MG63 (cell line): Measurements from ENCODE around the gene EFCAB7. TPM values are rescaled to one million over a fixed set of nuclear protein-coding genes. Genes with fewer than 3 reads are reported as not detected.

Source experiments
- DNase-seq: peaks from one replicate; pipeline ENCODE4 v3.0.0-alpha.2; 2020
- H3K27me3 ChIP-seq: fragments of 250-450 bp; sonication (Bioruptor Pico); 2 replicates; pipeline ENCODE4 v1.5.1; 2020; ENCODE audit warnings: mild to moderate bottlenecking, moderate library complexity
- H3K36me3 ChIP-seq: fragments of 250-450 bp; sonication (Bioruptor Pico); 2 replicates; pipeline ENCODE4 v1.5.1; 2020; ENCODE audit warnings: mild to moderate bottlenecking, moderate library complexity
- H3K4me3 ChIP-seq: fragments of 250-450 bp; sonication (Bioruptor Pico); 2 replicates; pipeline ENCODE4 v1.5.1; 2020; ENCODE audit warnings: mild to moderate bottlenecking, moderate library complexity
- H3K9me3 ChIP-seq: fragments of 250-450 bp; sonication (Bioruptor Pico); 2 replicates; pipeline ENCODE4 v1.5.1; 2020; ENCODE audit warnings: mild to moderate bottlenecking, moderate library complexity
- total RNA-seq: library from RNA; depleted of rRNA; stranded (reverse); fragments of >200 nt; shearing (Covaris generic); gene quantifications from 2 replicates; pipeline ENCODE4 v1.2.3, GENCODE V29; 2014; ENCODE audit warnings: low replicate concordance

EFCAB7 gene
- total RNA-seq, 1 experiment from 2014 or later = 2.5 TPM

DNA sequence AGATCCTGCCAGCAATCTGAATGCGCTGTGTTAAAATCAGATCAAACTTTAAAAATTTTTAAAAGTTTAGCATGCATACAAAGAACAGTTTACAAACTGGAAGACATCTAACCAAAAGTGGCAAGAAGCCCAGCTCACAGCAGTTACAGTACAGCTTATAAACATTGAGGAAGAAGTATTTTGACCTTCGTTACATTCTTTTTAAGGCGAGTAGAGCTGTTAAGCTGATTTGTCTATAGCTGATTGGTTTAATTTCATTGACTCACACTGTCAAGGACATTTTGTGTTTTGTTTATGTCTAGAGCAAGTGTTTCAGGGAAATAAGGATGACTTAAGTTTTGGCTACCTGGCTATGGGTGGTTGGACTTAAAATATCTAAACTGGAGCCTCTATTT, 66.8 kb downstream of the EFCAB7 start:
- no peaks in the 10 kb centered on the region for H3K36me3 ChIP-seq
- H3K9me3 ChIP-seq = no peaks in the 10 kb centered on the region
- H3K4me3 ChIP-seq = no peak overlapping the region
- H3K27me3 ChIP-seq = no peaks in the 10 kb centered on the region
- peak; percentile 63 for DNase-seq

DNA sequence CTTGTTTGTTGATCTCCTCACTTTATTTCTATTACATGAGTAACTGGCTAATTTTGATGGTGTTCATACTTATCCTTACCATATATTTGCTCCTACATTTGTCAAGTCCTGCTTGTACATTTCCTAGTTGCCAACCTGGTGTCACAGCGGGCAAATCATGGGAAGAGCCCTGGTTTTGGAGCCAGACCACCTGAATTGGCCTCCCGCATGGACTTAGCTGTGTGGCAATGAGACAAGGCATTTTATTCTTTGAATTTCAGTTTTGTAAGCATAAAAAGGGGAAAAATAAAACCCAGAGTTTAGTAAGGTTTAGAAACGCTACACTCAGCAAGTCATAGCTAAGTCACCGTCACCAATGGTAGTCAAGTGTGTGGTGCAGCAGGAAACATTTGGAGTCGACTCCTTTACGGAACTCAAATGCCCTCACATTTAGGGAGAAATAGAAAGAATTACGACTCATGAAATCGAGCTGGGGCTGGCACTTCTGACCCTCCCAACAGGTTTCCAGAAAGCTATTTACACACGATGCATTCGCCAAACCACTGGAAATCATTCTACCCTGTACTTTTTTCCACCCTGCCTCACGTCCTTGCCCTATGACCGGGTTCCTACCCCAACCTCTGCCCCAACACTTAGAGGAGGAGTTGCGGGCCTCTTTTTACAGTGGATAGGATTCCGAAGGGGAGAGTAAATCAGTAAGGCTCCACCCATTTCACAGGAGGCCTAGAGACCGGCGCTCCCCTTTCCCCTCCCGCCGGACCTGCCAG, 69.4 kb downstream of the EFCAB7 start:
- Histone ChIP-seq H3K27me3 (no peaks in the 10 kb centered on the region), H3K36me3 (no peaks in the 10 kb centered on the region), H3K4me3 (peak overlapping the region; percentile 82), H3K9me3 (no peaks in the 10 kb centered on the region)
- DNase-seq = no peak

DNA sequence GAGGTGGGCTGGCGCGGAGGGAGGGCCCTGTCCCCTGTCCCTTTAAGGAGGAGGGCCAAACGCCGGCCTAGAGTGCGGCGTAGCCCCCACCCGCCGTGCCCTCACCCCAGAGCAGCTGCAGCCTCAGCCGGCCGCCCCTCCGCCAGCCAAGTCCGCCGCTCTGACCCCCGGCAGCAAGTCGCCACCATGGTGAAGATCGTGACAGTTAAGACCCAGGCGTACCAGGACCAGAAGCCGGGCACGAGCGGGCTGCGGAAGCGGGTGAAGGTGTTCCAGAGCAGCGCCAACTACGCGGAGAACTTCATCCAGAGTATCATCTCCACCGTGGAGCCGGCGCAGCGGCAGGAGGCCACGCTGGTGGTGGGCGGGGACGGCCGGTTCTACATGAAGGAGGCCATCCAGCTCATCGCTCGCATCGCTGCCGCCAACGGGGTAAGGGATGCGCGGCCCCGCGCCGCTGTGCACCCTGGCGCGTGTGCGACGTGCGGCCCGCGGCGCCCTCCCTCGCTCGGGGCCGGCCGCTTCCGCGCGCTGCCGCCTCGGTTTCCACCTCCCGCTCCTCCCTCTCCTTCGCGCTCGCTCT, 70.1 kb downstream of the EFCAB7 start, which contains the start of gene PGM1:
Gene PGM1, plus strand, starts transcription at position 109 of the 583 bp plus-strand sequence. Its CDS starts 78 bp downstream, at position 187.
- no peaks in the 10 kb centered on the region for H3K36me3 ChIP-seq
- peak within 1 kb of the TSS; percentile 82 for H3K4me3 ChIP-seq
- no peaks in the 10 kb centered on the region for H3K27me3 ChIP-seq
- DNase-seq = peak; percentile 80
- no peaks in the 10 kb centered on the region for H3K9me3 ChIP-seq

DNA sequence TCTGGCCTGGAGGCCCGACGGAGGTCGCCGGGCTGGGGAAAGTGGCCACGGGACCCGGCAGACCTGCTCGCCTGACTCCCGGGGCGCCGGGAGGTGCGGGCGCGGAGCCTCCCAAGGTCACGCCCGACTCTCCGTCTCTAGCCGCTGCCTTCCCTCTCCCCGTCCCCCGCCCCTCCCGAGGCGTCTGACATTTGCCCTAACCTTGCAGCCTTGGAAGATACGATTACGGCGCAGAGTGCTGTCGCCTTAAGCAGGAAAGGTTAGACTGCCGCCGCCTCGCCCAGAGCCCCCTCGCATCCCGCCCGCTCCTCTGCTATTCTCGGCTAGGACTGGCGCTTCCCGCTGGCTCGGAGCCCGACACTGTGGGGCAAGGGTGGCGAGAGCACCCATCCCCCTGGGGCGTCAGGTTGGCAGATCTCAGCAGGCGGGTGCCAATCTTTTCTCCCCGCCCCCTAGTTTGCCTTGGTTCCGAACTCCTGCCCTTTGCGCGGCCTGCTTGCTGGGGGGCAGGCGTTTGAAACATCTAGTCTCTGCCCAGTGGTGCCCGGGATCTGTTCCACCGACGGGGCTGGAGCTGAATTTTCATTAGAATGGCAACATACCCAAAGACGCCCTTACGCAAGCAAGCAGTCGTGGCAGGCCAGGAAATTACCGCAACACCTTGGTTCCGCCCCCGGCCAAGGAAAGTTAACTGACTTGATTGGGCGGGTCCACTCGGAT, 70.7 kb downstream of the EFCAB7 start:
- H3K4me3 ChIP-seq = peak overlapping the region; percentile 82
- H3K9me3 ChIP-seq = no peaks in the 10 kb centered on the region
- H3K36me3 ChIP-seq = no peaks in the 10 kb centered on the region
- H3K27me3 ChIP-seq = no peaks in the 10 kb centered on the region
- peak; percentile 62 for DNase-seq

DNA sequence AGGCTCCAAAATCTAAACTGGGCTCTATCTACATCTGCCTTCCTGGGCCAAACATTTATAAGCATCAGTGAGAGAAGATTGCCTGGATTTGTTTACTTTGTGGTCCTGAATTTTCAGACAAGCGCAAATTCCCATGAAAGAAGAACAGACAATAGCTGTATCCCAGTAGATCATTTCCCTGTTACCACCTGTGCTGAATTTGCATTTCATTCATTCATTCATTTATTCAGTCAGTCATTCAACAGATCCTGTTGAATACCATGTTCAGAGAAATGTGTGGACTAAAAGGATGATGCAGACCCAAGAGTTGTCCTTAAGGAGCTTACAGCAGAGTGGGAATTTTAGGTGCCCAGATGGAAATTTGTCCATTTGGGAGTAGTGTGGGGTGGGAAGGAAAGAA, 72.1 kb downstream of the EFCAB7 start:
- no peak overlapping the region for H3K4me3 ChIP-seq
- H3K27me3 ChIP-seq = no peaks in the 10 kb centered on the region
- no peaks in the 10 kb centered on the region for H3K9me3 ChIP-seq
- H3K36me3 ChIP-seq = no peaks in the 10 kb centered on the region
- DNase-seq = no peak

DNA sequence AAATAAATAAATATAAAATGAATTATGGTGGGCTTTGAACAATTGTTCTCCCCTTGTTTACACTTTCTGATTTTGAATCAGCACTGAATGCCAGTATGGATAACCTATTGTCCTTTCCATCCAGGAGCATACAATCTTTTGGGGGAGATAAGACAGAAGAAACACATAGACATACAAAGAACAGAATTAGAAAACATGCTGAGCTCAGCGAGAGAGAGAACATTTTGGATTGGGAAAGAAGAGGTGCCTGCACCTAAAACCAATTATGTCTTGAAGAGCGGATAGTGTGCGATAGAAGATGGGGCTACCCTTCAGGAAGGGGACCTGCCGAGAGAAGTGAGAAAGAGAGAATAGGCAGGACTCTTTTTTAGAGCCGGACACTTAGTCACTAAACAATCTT, 76.5 kb downstream of the EFCAB7 start:
- DNase-seq = no peak
- no peaks in the 10 kb centered on the region for H3K9me3 ChIP-seq
- no peak overlapping the region for H3K4me3 ChIP-seq
- H3K36me3 ChIP-seq = no peaks in the 10 kb centered on the region
- H3K27me3 ChIP-seq = no peaks in the 10 kb centered on the region

DNA sequence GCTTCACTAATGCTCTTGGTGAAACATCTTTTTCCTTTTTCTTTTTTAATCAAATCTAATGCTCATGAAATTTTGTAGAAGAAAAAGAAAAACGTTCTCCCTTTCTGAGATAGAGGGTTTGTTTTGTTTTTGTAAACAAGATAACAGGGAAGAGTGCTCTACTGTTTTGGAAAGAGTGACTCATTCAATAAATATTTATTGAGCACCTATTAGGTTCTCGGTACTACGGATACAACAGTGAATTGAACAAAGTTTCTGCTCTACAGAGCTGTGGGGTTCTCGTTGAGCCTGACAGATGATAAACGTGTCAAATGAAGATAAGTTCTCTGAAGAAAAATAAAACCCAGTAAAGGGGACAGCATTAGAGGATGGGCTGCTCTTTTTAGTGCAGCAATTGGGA, 76.9 kb downstream of the EFCAB7 start:
- Histone ChIP-seq H3K4me3 (no peak overlapping the region), H3K9me3 (no peaks in the 10 kb centered on the region), H3K27me3 (no peaks in the 10 kb centered on the region), H3K36me3 (no peaks in the 10 kb centered on the region)
- DNase-seq = no peak

DNA sequence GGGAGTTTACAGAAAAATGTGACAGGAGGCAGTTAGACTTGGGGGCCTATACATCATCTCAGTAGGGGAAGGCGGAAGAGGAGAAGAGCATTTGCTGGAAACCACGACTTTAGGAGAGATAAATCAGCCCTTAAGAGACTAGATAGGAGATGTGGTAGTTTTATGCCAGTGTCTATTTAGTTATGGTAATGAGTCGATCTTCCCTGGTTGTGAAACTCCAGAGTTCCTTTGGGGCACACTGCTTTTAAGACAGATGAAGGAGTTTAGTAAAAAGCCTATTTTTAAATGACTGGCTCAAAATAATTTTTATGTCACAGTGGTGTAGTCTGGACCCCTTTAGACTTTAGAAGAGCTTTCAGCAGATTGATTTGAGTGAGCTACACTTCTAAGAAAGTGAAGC, 77.7 kb downstream of the EFCAB7 start:
- H3K27me3 ChIP-seq = no peaks in the 10 kb centered on the region
- no peak overlapping the region for H3K4me3 ChIP-seq
- H3K36me3 ChIP-seq = no peaks in the 10 kb centered on the region
- no peak for DNase-seq
- no peaks in the 10 kb centered on the region for H3K9me3 ChIP-seq

DNA sequence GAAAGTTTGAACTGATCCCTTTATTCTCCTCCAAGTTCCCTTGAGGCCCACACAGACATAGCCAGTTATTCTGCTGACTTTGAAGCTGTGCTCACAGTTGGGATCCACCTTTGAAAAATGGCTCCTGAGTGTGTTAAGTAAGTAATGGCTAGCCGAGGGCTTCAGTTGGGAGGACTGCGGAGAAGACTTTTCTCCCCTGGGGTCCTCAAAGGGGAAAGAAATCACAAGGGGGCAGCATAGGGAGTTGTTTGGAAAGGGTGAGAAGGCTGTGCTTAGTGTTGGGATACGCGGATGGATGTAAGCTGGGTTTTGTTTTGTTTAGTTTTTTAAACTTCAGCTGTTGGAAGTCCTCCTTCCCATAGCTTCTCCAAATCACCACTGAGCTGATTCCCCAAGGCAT, 78.1 kb downstream of the EFCAB7 start:
- Histone ChIP-seq H3K9me3 (no peaks in the 10 kb centered on the region), H3K4me3 (no peak overlapping the region), H3K36me3 (no peaks in the 10 kb centered on the region), H3K27me3 (no peaks in the 10 kb centered on the region)
- no peak for DNase-seq

DNA sequence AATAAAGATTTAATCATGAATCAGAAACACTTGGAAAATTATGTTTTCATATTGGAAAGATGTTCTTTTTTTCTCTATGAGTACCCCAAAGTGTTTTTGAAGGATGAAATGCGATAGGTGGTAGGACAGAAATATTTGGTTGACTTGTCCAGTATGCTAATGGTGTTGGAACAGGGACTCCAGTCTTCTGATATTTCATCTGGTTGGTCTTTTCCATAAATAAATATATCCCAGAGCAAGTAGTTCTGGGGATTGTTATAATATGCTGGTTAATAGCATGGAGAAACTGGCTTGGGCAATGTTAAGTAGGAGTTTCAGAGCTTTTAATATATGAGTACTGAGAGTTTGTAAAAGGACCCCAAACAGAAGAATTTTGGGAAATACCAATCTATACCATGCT, 78.6 kb downstream of the EFCAB7 start:
- Histone ChIP-seq H3K27me3 (no peaks in the 10 kb centered on the region), H3K9me3 (no peaks in the 10 kb centered on the region), H3K4me3 (no peak overlapping the region), H3K36me3 (no peaks in the 10 kb centered on the region)
- no peak for DNase-seq

DNA sequence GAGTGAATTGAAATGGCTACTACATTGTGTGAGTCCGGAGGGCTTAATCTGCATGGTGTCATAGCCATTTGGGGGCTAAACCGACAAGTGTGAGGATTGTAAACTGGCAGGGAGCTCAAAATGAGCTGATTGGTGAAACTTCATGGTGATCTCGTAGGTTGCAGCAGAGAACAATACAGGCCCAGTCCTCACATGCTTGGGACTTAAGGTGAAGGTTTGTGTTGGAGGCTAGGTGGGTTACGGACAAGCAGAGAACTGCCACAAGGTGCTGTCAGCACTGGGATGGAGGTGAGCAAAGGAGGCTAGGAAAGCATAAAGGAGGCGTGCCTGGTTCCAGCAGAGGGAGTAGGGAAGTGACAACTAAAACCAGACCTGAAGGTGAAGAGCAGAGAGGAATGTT, 79.3 kb downstream of the EFCAB7 start:
- H3K36me3 ChIP-seq = no peaks in the 10 kb centered on the region
- DNase-seq = no peak
- H3K9me3 ChIP-seq = no peaks in the 10 kb centered on the region
- H3K27me3 ChIP-seq = no peaks in the 10 kb centered on the region
- no peak overlapping the region for H3K4me3 ChIP-seq

DNA sequence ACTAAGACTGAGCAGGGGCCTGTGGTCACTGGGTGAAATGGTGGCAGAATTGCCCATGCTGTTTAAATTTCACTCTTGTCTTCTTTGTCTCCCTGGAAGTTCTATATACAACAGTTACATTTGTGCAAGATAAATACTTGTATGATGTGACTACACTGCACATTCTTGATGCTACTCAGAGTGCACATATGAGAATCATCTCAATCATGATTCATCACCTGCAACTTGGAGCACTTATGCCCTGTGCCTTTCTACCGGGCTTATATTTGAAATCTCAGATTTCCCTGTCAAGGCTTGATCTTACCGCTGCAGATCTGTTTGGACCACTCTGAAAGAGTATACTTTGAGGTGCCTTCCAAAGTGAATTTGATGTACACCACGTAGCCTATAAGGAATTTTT, 80.5 kb downstream of the EFCAB7 start:
- H3K9me3 ChIP-seq = no peaks in the 10 kb centered on the region
- H3K36me3 ChIP-seq = no peaks in the 10 kb centered on the region
- no peak for DNase-seq
- H3K27me3 ChIP-seq = no peaks in the 10 kb centered on the region
- no peak overlapping the region for H3K4me3 ChIP-seq

DNA sequence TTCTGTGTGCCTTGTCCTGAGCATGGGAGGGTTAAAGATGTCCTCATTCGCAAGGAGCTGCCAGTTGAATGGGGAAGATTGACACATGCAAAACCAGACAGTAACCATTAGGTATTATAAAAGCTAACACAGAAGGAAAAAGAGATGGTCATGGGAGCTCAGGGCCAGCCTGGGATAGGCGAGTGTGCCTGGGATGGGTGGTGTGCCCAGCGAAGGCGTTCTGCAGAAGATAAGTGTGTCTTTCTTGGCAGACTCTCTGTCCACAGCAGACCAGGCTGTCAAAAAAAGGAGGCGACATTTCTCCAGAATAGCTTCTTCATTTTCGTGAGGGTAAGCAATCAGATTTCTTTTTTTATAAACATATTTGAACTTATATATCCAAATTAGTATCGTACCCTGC, 84.0 kb downstream of the EFCAB7 start:
- no peaks in the 10 kb centered on the region for H3K27me3 ChIP-seq
- H3K9me3 ChIP-seq = no peaks in the 10 kb centered on the region
- DNase-seq = no peak
- no peak overlapping the region for H3K4me3 ChIP-seq
- no peaks in the 10 kb centered on the region for H3K36me3 ChIP-seq

DNA sequence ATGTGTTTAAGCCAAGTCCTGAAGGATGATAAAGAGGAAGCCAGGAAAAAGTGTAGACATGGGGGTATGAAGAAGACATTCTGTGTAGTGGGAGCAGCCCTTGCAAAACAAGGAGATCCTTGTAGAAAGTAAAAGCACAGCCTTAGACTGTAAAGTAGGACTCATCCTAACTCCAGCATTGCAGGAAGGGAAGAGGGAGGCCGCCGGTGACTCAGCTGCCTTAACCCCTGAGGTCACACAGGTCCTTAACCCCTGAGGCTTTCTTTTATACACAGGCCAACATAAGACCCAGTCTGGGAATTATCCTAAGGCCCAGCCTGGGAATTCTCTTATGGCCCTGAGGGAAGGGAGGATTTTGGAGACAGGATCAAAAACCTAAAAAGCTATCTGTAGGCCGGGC, 87.9 kb downstream of the EFCAB7 start:
- no peak overlapping the region for H3K4me3 ChIP-seq
- H3K27me3 ChIP-seq = no peaks in the 10 kb centered on the region
- no peaks in the 10 kb centered on the region for H3K36me3 ChIP-seq
- peak; percentile 21 for DNase-seq
- no peaks in the 10 kb centered on the region for H3K9me3 ChIP-seq

DNA sequence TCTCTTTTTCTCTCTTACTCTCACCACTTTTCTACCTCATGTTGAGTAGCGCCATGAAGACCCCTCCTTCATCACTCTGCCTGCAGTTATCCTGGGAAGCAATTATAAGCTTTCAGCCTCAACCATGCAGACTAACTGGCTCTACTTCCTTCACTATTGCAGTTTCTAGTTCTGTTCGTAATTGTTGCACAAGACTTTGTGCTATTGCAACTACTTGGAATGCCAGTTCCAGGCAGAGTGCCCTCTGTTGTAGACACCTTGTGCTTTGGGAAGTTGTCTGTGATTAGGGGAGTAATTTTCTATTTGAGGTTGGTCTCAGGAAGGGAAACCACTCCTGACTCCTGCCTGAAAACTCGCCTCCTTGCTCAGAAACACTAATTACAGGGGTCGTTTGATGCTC, 89.2 kb downstream of the EFCAB7 start:
- no peak for DNase-seq

DNA sequence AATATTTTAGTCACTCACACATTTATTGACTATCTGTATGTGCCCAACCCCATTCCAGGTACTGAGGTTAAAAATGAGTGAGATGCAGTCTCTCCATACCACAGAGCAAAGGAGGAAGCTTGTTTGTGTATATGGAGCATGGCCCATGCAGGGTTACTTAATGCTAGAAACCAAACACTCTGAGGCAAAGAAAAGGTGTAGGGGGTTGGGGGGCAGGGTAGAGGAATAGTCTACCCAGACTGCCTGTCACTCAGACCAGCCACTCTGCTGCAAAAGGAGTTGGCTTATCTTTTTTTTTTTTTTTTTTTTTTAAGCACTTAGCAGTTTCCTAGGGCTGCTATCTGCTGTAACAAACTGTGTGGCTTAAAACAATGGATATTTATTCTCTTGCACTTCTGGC, 89.6 kb downstream of the EFCAB7 start:
- Histone ChIP-seq H3K36me3 (no peaks in the 10 kb centered on the region), H3K9me3 (no peaks in the 10 kb centered on the region), H3K4me3 (no peak overlapping the region), H3K27me3 (no peaks in the 10 kb centered on the region)
- no peak for DNase-seq

More for the DNA sequence above, 89.2 kb downstream of the EFCAB7 start:
- no peaks in the 10 kb centered on the region for H3K36me3 ChIP-seq
- H3K4me3 ChIP-seq = no peak overlapping the region
- no peaks in the 10 kb centered on the region for H3K27me3 ChIP-seq
- H3K9me3 ChIP-seq = no peaks in the 10 kb centered on the region

DNA sequence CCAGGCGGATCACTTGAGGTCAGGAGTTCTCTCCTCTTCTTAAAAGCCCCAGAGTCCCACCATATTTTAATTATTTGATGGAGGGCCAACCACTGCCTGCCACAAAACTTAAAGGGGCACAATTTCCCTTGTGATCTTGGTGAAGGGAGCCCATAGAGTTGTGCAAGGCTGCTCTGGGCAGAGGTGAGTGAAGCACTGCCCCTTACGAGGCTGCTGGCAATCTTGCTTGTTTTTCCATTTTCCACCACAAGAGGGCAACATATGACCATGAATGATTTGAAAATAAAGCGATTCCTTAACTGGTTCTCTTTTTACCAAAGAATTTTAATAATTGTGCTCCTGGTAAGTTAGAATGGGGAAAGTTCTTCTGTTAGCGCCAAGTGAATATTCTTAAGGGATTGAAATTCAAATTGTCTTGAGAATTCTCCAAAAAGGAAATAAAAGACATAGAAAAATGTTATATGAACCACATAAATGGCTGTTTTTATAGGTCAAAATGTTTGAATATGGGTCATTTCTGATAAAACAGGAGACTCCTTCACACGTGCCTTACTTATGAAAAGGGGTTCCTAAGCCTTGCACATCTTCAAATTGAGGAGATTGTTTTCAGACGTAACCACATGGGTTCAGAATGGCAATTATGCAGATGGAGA, 92.6 kb downstream of the EFCAB7 start:
- Histone ChIP-seq H3K27me3 (no peaks in the 10 kb centered on the region), H3K4me3 (no peak overlapping the region), H3K9me3 (no peaks in the 10 kb centered on the region), H3K36me3 (no peaks in the 10 kb centered on the region)
- DNase-seq = peak; percentile 9
